NCI-H524 (cell line): ENCODE data around the gene LDB2.

Source experiments
- DNase-seq, 2 experiments: peaks; one replicate each; lab custom pipeline; 2025; lab: John Stamatoyannopoulos, UW

Gene LDB2

GRCh38 chr4:16884673-16885460, 13.6 kb downstream of the LDB2 start:
- DNase-seq = peak in 1 of 2 experiments; percentile 1

DNA sequence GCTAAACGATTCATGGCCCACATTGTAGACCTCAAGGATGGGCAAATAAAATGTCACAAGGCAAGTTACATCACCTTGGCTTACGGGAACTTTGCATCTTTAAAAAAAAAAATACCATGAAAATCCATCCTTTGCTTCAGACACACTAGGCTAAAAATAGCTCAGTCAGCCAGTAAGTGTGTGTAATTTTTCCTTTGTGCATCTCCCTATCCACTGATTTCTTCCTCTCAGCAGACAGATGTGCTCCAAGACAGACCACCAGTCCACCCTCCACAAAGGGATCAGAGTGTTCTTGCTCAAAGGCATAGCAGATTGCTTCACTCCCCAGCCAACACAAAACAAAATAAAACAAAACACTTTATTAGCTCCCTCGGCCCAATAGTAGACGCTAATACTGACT, 14.6 kb downstream of the LDB2 start:
- no peak for DNase-seq

- no peak for DNase-seq
Observed at GRCh38 chr4:16881151-16881884, 17.1 kb downstream of the LDB2 start.

DNA sequence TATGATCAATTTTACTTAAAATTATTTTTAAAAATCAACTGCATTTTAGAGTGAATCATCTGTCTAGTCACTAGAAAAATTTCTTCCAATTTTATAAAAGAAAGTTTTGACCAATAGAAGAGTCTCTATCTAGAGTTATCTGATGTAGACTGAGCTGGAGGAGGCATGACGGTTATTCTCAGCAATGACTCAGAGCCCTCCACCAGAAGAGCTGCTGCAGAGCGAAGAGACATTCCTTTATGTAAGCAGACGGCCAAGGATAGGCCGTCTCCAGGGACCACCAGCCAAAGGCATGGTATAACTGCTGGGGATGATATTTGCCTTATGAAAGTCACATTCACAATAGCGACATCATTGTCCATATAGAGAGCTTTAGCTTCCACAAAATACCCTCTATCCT, 23.0 kb downstream of the LDB2 start:
- no peak for DNase-seq

DNA sequence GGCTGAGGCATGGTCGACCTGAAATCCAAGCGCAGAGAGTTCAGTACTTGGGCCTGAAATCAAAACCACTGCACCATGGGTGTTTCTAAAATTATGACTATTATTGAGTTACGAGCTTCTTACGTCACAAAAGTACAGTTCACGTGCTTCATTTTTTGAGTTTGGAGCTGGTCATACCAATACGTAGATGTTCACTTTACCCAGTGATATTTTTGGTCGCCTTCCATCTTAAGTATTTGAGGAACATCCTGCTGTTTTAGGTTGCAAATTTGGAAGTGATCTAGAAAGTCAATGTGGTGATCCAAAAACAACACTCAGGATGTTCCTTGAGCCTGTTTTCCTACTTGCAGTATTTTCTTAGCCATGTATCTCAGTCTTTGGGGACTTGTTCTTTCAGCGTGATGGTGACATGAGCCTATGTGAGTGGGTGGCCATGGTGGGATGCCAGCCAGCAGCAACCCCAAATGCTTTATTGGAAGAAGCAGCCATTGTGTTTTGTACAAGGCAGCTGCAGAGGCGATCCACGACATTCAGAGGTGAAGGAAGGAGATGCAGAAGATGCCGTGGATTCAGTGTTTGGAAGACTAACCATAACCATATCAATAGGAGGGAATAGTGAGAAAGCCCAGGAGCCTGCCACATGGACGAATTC, 28.7 kb downstream of the LDB2 start:
- no peak for DNase-seq

DNA sequence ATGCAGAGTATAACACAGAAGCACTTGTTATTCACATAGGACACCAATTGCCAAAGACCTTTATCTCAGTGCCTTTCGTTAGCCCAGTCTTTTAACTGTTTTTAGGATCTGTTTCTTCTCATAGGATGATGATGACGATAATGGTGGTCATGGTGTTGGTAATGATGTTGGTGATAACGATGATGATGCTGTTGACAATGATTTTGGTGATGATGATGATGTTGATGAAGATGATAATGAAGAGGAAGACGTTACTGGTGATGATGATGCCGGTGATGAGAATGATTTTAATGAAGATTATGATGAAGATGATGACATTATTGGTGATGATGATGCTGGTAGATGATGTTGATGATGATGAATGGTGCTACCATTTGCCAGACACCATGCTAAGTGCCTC, 29.8 kb downstream of the LDB2 start:
- no peak for DNase-seq

- DNase-seq = peak in 1 of 2 experiments; percentile 44
Observed at GRCh38 chr4:16867827-16868226, 30.6 kb downstream of the LDB2 start.

- DNase-seq = no peak
Observed at GRCh38 chr4:16866974-16867373, 31.5 kb downstream of the LDB2 start.

DNA sequence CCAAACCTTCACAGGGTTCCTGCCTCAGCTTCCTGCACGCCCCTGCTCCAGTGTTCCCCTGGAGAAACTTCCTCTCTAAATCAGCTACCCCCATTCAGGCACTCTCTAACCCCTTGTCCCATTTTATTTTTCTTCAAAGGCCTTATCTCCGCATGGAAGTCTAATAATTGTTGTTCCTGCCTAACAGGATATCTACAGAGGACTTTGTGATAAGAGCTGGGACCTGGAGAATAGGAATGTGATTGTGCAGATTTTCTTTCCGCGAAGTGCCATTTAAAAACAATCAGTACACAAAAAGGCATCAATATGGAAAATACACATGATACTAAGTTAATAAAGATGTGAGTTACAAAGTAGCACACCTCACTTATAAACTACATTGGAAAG, 32.6 kb downstream of the LDB2 start:
- DNase-seq = no peak

DNA sequence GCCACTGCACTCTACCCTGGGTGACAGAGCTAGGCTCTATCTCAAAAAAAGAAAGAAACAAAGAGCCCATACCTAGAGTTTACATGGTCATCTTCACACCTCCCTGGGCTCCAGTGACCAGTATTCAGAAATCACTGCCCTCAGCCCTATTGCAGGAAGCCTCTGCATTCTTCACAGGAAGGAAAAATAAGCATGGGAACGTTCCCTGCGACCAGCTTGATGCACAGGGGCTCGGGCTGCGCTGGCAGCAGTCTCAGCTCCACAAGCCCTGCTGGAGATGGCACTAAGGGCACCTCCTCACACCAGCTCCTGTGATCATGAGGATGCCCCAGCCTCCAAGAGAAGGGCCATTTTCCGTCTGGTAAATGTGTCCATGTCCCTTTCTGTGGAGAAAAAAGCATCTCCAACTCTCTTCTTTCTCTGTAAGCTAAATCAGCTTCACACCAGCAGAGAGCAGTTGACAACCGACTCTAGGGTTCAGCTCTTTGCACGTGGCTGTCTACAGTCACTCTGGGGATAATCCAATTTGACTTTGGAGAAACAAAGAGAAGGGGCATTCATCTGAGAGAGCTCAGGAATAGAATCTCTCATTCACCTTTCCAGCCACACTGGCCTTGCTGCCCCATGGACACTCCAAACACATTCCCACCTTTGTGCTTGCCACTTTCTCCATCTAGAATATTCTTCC, 33.1 kb downstream of the LDB2 start:
- no peak for DNase-seq

DNA sequence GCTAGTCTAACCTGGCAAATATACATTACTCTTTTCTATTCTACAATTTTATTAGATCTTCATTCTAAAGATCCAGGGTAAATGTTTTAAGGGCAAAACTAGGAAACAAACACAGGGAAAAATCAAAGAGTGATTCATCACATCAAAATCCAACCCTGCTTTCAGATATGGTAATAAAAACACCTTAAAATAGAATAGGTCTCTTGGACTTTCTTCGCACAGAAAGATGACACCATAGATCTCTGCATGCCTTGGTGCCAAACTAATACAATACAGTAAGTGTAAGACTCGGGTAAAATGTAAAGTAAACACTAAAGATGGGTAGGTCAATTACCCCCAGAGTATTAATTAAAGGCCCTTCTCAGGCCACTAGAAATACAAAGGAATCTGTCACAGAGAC, 34.2 kb downstream of the LDB2 start:
- no peak for DNase-seq

- no peak for DNase-seq
Observed at GRCh38 chr4:16862697-16863096, 35.7 kb downstream of the LDB2 start.

DNA sequence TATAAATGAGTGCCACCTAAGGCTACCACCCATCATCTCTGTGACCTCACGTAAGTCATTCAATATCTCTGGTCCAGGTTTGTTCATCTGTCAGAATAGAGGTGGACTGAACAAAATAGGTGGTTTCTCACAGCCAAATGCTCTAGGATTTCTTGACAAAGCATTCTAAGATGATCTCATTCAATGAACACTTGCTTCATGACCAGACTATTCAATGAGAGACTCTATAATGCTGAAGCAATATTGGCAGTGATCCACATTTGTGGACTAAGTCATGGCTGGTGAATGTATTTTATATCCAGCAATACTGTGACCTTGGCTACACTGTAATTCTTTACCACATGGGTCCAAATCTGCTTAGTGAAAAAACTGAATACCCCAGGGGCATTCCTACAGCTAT, 37.9 kb downstream of the LDB2 start:
- DNase-seq = no peak

GRCh38 chr4:16859031-16859430, 39.4 kb downstream of the LDB2 start:
- DNase-seq = no peak

GRCh38 chr4:16858275-16858752, 40.1 kb downstream of the LDB2 start:
- no peak for DNase-seq

DNA sequence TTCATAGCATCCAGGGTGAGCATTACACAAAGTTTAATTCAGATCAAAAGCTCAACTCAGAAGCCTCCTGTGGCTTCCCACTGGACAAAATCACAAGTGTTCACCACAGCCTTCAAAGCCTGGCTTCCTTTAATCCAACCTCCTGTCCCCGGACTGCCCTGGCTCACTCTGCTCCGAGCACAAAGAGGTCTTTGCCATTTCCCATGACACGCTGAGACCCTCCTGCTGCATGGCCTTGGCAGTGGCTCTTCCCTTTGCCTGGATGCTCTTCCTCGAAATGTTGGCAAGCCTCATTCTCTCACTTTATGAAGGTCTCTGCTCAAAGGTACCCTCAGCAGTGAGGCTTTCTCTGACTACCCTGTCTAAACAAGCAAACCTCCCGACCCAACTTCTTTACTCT, 41.0 kb downstream of the LDB2 start:
- no peak for DNase-seq

GRCh38 chr4:16853640-16854039, 44.8 kb downstream of the LDB2 start:
- no peak for DNase-seq

DNA sequence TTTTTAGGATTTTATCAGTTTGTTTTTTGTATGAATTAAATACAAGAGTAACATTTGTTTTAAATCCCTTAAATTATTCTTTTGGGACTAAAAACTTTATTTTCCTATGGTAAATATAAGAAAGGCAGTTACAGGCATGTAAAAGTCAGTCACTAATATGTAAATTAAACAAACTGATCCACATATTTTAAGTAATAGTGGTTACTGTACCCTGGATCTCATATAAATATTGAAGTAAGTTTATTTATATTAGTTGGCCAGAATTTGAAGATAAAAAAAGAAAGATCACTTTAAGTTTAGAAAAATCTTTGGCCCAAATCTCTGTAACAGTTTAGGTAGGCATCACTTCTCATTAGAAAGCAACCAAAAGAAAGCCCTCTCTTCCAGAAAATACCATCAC, 45.8 kb downstream of the LDB2 start:
- DNase-seq = no peak

DNA sequence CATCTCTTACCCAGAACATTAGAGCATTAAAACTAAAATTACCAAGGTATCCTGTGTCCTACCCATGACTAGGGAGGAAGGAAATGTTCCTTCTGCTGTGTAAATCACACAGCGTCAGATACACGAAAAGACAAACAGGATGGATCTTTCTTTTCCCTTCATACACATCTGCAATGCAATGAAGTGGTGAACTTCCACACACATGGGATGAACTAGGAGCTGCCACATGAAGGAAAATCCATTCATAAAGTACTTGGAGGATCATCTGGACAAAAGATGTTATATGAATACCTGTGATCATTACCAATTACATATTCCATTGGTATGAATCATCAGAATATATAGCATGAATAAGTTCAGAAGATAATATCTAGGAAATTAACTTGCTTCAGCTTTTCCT, 46.2 kb downstream of the LDB2 start:
- no peak for DNase-seq

- no peak for DNase-seq
Observed at GRCh38 chr4:16846540-16847117, 51.8 kb downstream of the LDB2 start.

DNA sequence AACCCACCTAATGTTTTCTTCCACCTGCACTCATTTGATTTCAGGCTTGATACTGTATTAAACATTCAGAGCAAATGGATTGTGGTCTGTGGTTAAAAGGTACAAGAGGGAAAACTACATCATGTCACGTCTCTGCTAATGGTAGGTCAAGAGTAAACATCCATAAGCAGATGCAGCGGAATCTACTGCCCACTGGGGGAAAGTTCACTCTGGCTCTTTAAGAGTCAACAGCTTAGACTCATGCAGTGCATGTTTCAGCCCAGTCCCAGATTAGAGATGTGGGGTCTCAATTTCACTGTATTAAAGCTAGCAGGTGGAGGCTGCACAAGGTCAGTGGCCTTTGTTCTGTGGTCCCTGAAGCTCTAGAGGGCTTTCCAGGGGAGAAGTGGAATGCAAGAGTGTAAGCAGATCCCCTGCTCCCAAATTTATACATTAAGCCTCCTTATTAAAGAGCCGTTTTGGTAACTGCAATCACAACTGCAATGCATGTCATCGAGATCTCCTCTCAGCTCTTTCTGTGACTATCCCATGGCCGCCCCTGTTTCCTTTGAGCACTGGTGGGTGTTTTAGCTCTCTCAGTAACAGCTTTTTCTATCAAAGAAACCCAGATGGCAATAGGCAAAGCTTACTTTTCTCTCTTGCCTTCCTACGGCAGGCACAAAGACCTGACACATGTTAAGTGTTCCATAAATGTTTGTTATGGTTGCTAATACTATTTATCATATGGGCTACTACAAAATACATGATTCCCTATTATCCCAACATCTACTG, 53.4 kb downstream of the LDB2 start:
- no peak for DNase-seq
